ENCODE results near the gene HECTD4. TPM values are rescaled to one million over a fixed set of nuclear protein-coding genes. Genes with fewer than 3 reads are reported as not detected.

Gene HECTD4, protein sequence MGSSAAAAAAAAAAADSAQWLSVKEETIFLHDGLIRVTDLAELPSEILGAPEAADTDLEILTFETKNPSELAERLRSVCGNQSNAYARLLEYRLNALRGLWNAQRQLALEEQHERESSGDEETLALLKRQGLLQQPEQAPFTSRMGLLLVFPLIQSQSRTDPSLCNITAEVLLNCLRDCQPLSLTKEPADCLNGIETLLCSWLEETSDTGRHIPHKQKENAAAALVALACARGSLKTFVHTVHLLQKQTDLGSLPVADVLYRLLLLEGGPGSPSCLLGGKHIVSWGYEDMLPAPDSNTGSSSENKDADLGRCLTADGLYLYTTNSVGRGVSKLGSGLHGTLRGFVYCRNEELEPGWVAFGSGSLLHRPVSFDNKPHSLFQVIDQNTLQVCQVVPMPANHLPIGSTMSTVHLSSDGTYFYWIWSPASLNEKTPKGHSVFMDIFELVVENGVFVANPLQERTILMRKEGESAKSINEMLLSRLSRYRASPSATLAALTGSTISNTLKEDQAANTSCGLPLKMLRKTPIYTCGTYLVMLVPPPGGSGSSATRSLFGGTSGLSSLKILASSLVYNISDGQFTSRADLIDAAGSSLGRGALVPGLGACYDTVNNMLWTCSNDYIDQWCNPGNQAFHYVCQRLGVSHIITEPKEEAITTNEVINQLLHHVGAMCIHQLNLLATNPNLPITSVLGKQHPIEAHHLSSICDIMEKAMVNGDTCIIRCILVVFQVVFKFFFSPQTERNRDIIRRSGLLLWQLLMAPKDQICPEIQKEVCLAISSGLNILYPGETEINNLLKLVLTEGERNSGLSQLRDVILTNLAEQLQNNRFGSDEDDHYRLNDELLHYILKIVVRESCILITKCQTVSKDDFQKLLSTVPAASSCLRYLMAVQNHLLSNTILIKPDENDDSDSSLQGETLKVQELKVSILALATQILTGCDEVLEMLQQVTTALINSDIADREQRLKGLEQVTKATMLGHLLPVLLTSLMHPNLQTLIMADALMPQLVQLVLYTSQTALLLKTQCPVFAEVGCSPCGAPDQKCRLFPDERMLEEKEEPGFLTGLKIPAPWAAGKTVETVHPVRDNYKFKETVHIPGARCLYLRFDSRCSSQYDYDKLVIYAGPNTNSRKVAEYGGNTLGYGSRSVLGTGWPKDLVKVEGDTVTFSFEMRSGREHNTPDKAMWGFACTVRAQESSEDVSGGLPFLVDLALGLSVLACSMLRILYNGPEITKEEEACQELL (N-terminal part only)
- total RNA-seq: 13.0 and 42.4 TPM in 2 replicates

DNA sequence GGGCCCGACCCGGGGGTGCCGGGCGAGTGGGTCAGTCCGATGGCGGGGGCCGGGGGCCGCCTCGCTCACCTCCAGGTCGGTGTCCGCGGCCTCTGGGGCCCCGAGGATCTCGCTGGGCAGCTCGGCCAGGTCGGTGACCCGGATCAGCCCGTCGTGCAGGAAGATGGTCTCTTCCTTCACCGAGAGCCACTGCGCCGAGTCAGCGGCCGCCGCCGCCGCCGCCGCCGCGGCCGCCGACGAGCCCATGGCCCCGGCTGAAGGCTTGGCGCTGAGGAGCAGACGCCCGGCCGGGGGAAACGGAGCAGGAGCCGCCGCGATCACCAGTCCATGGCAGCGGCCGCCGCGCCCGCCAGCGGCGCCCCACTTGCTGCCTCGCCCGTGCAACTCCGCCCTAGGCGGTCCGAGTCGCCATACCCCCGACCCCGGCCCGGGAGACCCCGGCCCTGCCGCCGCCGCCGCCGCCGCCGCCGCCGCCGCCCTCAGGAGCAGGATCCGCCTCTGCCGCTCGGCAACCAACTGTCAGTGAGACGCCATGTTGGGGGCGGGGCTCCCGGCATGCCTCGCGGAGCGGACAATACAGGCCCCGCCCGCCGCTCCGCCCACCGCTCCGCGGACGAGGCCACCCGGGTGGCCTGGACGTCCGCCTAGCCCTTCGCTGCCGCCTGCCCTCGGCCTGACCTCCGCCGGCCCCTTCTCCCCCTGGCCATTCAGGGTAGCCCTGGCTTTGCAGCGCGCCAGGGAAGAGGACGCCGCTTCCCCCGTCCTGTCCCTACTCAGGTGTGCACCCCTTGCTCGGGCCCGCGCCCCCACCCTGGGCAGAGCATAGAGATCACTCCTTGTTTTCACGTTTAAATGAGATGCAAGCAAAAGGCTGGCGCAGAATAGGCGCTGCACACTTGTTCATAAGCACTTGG is at the start of gene HECTD4:
HECTD4 (minus strand) TSS at position 549 of the 914 bp plus-strand sequence; CDS start at position 246, 303 bp downstream.

DNA sequence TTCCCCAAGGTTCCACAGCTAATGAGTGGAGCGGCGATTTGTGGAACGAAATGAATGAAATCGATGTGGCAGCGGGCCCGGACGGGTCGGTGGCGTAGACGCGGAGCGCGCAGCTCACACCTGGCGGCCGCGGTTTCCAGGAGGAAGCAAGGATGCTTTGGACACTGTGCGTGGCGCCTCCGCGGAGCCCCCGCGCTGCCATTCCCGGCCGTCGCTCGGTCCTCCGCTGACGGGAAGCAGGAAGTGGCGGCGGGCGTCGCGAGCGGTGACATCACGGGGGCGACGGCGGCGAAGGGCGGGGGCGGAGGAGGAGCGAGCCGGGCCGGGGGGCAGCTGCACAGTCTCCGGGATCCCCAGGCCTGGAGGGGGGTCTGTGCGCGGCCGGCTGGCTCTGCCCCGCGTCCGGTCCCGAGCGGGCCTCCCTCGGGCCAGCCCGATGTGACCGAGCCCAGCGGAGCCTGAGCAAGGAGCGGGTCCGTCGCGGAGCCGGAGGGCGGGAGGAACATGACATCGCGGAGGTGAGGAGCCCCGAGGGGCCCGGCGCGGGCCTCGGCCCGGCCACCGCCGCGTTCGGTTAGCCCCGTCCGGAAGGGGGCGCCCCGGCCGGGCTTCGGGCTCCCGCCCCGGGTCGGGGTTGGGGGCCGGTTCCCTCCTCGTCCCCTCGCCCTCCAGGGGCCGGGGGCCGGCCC is 36.5 kb upstream of the HECTD4 start, which contains the start of gene PTPN11:
PTPN11 (plus strand) TSS at position 340 of the 689 bp plus-strand sequence; CDS start at position 505, 165 bp downstream.

DNA sequence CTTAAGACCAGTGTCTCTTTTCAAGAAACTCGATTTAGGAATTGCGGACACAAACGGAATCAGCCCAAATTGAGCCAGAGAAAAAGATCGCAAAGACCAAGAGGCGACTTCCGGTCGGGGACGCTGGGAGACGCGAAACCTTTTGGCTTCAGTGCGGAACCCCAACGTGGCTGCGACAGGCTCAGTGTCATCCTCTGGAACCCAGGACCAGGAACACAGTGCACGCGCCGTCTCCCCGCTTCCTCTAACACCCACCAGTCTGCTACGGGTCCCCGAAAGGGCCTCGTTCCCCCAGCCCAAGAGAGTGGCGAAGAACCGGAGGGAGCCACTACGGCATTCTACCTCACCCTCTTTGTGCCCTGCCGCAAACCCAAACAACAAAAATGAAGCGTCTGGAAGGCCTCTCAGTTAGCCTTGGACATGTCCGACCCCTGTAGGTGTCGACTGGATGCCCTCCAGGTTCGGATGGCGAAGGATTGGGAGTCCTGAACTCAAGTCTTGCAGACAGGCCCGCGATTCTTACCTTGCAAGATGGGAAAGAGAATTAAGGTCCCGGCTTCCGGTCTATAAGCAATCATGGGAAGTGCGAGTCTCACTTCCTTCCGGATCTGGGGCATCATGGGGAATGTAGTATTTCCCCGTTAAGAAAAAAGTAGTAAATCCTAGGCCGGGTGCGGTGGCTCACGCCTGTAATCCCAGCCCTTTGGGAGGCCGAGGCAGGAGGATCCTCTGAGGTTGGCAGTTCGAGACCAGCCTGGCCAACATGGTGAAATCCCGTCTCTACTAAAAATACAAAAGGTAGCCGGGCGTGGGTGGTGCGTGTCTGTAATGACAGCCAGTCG is 27.1 kb upstream of the HECTD4 start, which contains the start of gene RPL6:
RPL6 (minus strand) TSS at position 542 of the 842 bp plus-strand sequence. CDS start 949 bp downstream, outside the sequence.

DNA sequence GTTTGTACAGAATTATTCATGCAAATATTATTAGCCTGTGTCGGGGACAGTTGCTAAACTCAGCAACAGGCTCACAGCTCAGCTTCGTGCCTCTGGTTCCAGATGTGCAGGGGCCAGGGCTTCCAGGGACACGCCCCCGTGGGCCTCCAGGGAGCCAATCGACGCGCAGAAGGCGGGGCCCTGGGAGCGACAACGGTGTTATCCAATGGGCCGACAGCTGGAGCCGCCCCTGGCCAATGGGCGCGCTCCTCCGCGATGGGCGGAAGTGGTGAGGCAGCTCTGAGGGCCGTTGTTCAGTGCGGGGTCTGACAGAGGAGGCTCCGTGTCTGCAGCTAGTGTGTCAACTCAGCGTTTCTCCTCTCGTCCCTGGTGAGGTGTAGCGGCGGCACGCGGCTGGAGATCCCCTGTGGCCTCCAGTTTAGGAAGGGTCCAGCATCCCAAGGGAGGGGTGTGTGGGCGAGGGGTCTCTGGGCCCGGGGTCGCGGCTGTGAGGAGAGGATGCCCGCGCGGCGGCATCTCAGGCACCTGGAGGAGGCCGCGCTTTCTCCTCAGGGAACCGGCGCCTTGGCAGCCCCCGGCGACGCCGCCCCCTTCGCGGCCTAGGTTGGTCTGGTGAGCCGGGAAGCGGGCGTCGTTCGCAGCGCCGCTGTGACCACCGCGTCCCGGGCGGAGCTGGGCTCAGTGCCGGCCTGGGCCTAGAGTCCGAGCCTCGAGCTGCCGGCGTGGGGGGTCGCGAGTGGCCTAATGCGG is 256.8 kb downstream of the HECTD4 start, which contains the start of gene TRAFD1:
TRAFD1 (plus strand) TSS at position 311 of the 750 bp plus-strand sequence. CDS start 4,963 bp downstream, outside the sequence.

Other genes starting within 250 kb of the HECTD4 start
- gene RPL6, start 27.2 kb upstream of the HECTD4 start, total RNA-seq: 489 and 517 TPM in 2 replicates
- 46.0 and 91.0 TPM in 2 replicates for gene PTPN11, start 36.5 kb upstream of the HECTD4 start, total RNA-seq